ENCODE results near the gene WSB2. TPM values are rescaled to one million over a fixed set of nuclear protein-coding genes. Genes with fewer than 3 reads are reported as not detected.
"Not testable (repeated sequence)": the region's sequence is repeated elsewhere in the genome, so short reads cannot be mapped to it uniquely, and the experiment has no call there.

WSB2 gene
- total RNA-seq, 1 donor from 2014 or later: 68.6 TPM

- Histone ChIP-seq H3K27ac (no peak overlapping the region), H3K27me3 (no peaks in the 10 kb centered on the region), H3K9me3 (no peaks in the 10 kb centered on the region), H3K4me1 (peaks cover 0 to 4% of the 10 kb centered on the region in 2 donors), H3K36me3 (no peaks in the 10 kb centered on the region), H3K4me3 (no peak overlapping the region)
- intact Hi-C loops (cut with DNase I): loop anchor here (10.0 kb wide), 1 partner anchor 1652 kb away; the partner anchor contains the start of gene PRKAB1
- TF ChIP-seq CTCF (IDR thresholded peaks at IDR 0.05): no peak
- DNase-seq (ENCODE audit: low spot score in 2 of 2): no peak
These were observed 47.7 kb downstream of the WSB2 start for GRCh38 chr12:118013283-118013682.

- no peaks in the 10 kb centered on the region for H3K27me3 ChIP-seq
- no peaks in the 10 kb centered on the region for H3K36me3 ChIP-seq
- no peak overlapping the region for H3K27ac ChIP-seq
- no peak for TF ChIP-seq CTCF (IDR thresholded peaks at IDR 0.05)
- H3K4me3 ChIP-seq: no peak overlapping the region
- intact Hi-C loops (cut with DNase I): loop anchor here (10.0 kb wide), 1 partner anchor 1653 kb away; the partner anchor contains the start of gene PRKAB1
- DNase-seq (ENCODE audit: low spot score in 2 of 2): no peak
- H3K4me1 ChIP-seq: no peaks in the 10 kb centered on the region
- H3K9me3 ChIP-seq: no peaks in the 10 kb centered on the region
These were observed 49.0 kb downstream of the WSB2 start for GRCh38 chr12:118011961-118012360.

GRCh38 chr12:118011377-118011776 is 49.6 kb downstream of the WSB2 start:
- no peaks in the 10 kb centered on the region for H3K36me3 ChIP-seq
- no peaks in the 10 kb centered on the region for H3K4me1 ChIP-seq
- no peak overlapping the region for H3K27ac ChIP-seq
- intact Hi-C loops (cut with DNase I): loop anchor here (10.0 kb wide), 1 partner anchor 1653 kb away; the partner anchor contains the start of gene PRKAB1
- TF ChIP-seq CTCF (IDR thresholded peaks at IDR 0.05): no peak
- H3K27me3 ChIP-seq: no peaks in the 10 kb centered on the region
- no peak for DNase-seq (ENCODE audit: low spot score in 2 of 2)
- H3K4me3 ChIP-seq: no peak overlapping the region
- H3K9me3 ChIP-seq: no peaks in the 10 kb centered on the region

- Histone ChIP-seq H3K27me3 (no peaks in the 10 kb centered on the region), H3K4me3 (no peak overlapping the region), H3K4me1 (no peaks in the 10 kb centered on the region), H3K9me3 (no peaks in the 10 kb centered on the region), H3K27ac (no peak overlapping the region), H3K36me3 (no peaks in the 10 kb centered on the region)
- no peak for TF ChIP-seq CTCF (IDR thresholded peaks at IDR 0.05)
- no peak for DNase-seq (ENCODE audit: low spot score in 2 of 2)
- intact Hi-C loops (cut with DNase I): loop anchor here (10.0 kb wide), 1 partner anchor 1654 kb away; the partner anchor contains the start of gene PRKAB1
These were observed 50.1 kb downstream of the WSB2 start for GRCh38 chr12:118010903-118011302.

- H3K27me3 ChIP-seq; intact Hi-C loops (cut with DNase I); H3K4me1 ChIP-seq; H3K4me3 ChIP-seq; H3K27ac ChIP-seq; H3K9me3 ChIP-seq; DNase-seq (ENCODE audit: low spot score in 2 of 2); H3K36me3 ChIP-seq: not testable (repeated sequence)
These were observed 61.2 kb downstream of the WSB2 start for GRCh38 chr12:117999806-118000205.

GRCh38 chr12:117998719-117999118 is 62.3 kb downstream of the WSB2 start:
- no peak for TF ChIP-seq CTCF (IDR thresholded peaks at IDR 0.05)
- intact Hi-C loops (cut with DNase I): no loop called here
- Histone ChIP-seq H3K9me3 (no peaks in the 10 kb centered on the region), H3K27ac (no peak overlapping the region), H3K36me3 (no peaks in the 10 kb centered on the region), H3K4me3 (no peak overlapping the region), H3K27me3 (no peaks in the 10 kb centered on the region), H3K4me1 (no peaks in the 10 kb centered on the region)
- DNase-seq (ENCODE audit: low spot score in 2 of 2): no peak
